SJSA1 (cell line): ENCODE data around the gene CMBL. TPM values are rescaled to one million over a fixed set of nuclear protein-coding genes. Genes with fewer than 3 reads are reported as not detected.
A peak's percentile ranks its signal among the peaks of the same experiment; 100 is the strongest.

Experiments
- DNase-seq, 2 experiments: peaks; one replicate each; pipeline ENCODE4 v3.0.0-alpha.2; 2015 to 2020; ENCODE audit warnings: low spot score in 2 of 2, low read depth in 1 of 2
- H3K27ac ChIP-seq: fragments of 250-450 bp; sonication (Bioruptor Pico); 2 replicates; pipeline ENCODE4 v1.5.1; 2020; ENCODE audit warnings: mild to moderate bottlenecking, moderate library complexity
- H3K27me3 ChIP-seq: fragments of 250-450 bp; sonication (Bioruptor Pico); replicated peaks from 2 replicates; pipeline ENCODE4 v1.5.1; 2020; ENCODE audit warnings: mild to moderate bottlenecking, moderate library complexity
- H3K36me3 ChIP-seq: fragments of 250-450 bp; sonication (Bioruptor Pico); 2 replicates; pipeline ENCODE4 v1.5.1; 2020; ENCODE audit warnings: mild to moderate bottlenecking
- H3K4me1 ChIP-seq: fragments of 250-450 bp; sonication (Bioruptor Pico); replicated peaks from 2 replicates; pipeline ENCODE4 v1.6.1; 2021; ENCODE audit warnings: mild to moderate bottlenecking
- H3K4me3 ChIP-seq: fragments of 250-450 bp; sonication (Bioruptor Pico); 2 replicates; pipeline ENCODE4 v1.5.1; 2020; ENCODE audit warnings: mild to moderate bottlenecking
- H3K9me3 ChIP-seq: fragments of 250-450 bp; sonication (Bioruptor Pico); replicated peaks from 2 replicates; pipeline ENCODE4 v1.5.1; 2020; ENCODE audit warnings: mild to moderate bottlenecking
- total RNA-seq: library from RNA; depleted of rRNA; stranded (reverse); fragments of >200 nt; shearing (Covaris generic); gene quantifications from 2 replicates; pipeline ENCODE4 v1.2.3, GENCODE V29; 2014; rRNA removed

CMBL gene
- total RNA-seq, 1 experiment from 2014 or later, result 1.4 TPM

GRCh38 chr5:10235350-10235749, 72.4 kb downstream of the CMBL start:
- Histone ChIP-seq H3K4me3 (no peak overlapping the region), H3K27ac (peak overlapping the region; percentile 23)
- DNase-seq, result peak; percentile 23 to 75

DNA sequence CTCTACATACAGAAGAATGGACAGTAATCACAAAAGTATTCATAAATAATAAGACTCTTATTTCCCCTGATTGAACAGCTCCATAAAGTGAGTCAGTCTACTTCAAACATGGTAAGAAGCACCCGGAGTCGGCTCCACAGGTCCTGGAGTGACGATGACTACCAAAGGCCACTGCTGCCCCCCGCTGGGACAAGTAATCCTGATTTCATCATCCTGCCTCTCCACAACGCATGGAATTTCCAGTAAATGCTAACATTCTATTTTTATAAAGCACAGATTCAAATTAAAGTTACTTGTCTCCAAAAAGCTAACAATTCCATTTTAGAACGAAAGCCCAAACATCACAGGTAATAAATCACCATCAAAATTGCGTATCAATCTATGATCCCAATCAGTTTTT, 74.2 kb downstream of the CMBL start:
- Histone ChIP-seq H3K4me1 (peaks cover 57% of the 10 kb centered on the region), H3K4me3 (no peak overlapping the region), H3K9me3 (no peaks in the 10 kb centered on the region), H3K27me3 (no peaks in the 10 kb centered on the region), H3K36me3 (peaks cover 15% of the 10 kb centered on the region), H3K27ac (peak overlapping the region; percentile 42)
- peak; percentile 73 to 93 for DNase-seq

More at GRCh38 chr5:10235350-10235749, 72.4 kb downstream of the CMBL start:
- no peaks in the 10 kb centered on the region for H3K9me3 ChIP-seq
- H3K4me1 ChIP-seq, result peaks cover 40% of the 10 kb centered on the region
- peaks cover 15% of the 10 kb centered on the region for H3K36me3 ChIP-seq
- no peaks in the 10 kb centered on the region for H3K27me3 ChIP-seq

DNA sequence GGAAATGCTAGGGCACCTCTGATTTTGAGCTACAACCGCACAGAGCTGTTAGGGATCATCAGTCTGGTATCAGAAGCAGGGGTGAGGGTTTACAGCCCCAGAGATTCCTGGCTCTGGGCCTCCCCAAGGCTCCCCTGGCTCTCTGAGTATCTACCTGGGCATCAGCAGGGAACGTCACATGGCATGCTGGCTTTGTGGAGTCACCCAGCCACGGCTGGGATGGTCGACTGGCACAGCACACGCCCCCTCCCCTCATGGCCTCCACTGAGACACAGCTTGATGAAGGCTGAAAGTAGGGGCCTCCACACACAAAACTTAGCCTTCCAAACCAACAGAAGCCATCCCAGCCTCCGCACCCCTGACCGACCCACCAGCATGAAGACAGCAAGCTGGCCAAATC, 74.7 kb downstream of the CMBL start:
- peak overlapping the region; percentile 42 for H3K27ac ChIP-seq
- peaks cover 62% of the 10 kb centered on the region for H3K4me1 ChIP-seq
- H3K27me3 ChIP-seq, result no peaks in the 10 kb centered on the region
- no peak overlapping the region for H3K4me3 ChIP-seq
- no peak for DNase-seq
- H3K36me3 ChIP-seq, result peaks cover 15% of the 10 kb centered on the region
- H3K9me3 ChIP-seq, result no peaks in the 10 kb centered on the region

DNA sequence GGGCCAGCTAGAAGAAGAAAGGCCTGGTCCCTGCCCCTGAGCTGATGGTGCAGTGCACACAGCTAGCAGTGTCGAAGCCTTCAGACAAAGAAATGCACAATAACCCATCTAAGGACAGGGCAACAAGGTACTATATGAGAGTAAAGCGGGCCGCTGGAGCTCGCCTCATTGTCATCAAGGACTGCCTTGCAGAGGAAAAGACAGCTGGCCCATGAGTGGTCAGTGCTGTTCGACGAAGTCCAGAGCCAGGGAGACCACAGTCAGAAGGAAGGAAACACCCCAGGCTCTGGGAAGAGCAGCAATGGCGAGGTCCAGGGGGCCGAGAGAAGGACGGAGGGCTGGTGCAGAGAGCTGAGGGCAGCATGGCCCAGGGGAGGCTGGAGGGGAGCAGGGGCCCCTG, 75.3 kb downstream of the CMBL start:
- Histone ChIP-seq H3K4me1 (peaks cover 69% of the 10 kb centered on the region), H3K9me3 (no peaks in the 10 kb centered on the region), H3K27me3 (no peaks in the 10 kb centered on the region), H3K4me3 (no peak overlapping the region), H3K27ac (no peak overlapping the region), H3K36me3 (peaks cover 14% of the 10 kb centered on the region)
- DNase-seq, result no peak

DNA sequence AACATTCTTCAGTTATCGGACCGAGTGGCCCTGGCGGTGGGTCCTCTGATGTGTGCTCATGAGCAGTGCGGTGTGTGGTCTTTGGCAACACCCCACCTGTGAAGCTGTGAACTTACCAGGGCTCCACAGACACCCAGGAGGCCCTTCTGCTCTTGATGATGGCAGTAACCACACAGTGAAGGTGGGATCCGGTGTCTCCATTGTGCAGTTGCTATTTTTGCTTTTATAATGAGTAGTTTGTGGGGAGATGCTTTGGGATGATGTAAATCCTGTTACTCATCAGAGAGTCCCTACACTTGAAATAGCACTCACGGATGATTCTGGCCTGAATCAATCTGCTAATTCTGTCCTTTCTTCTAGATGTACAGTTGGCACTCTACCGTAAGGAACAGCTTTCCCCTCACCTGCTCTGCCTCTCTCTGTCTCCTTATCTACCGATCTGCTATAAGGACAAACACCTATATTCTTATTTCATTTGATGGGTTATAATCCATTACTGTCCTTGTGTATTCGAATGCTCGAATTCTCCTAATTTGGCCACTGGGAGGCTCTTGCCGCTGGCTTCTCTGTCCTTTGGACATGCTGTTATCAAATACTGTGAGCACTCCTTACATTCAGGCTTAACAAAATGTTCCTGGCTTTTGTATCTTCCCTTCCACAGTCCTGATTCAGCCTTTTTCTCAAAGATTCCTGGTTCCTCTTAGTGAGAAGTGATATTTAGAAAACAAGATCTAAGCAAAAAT, 78.2 kb downstream of the CMBL start:
- Histone ChIP-seq H3K36me3 (peaks cover 11% of the 10 kb centered on the region), H3K27ac (peak overlapping the region; percentile 81), H3K4me3 (no peak overlapping the region), H3K9me3 (no peaks in the 10 kb centered on the region), H3K4me1 (peaks cover 62% of the 10 kb centered on the region), H3K27me3 (no peaks in the 10 kb centered on the region)
- peak; percentile 96 to 98 for DNase-seq

GRCh38 chr5:10228288-10228687, 79.4 kb downstream of the CMBL start:
- H3K4me3 ChIP-seq, result no peak overlapping the region
- H3K9me3 ChIP-seq, result no peaks in the 10 kb centered on the region
- no peak for DNase-seq
- peaks cover 53% of the 10 kb centered on the region for H3K4me1 ChIP-seq
- peak overlapping the region; percentile 81 for H3K27ac ChIP-seq
- peaks cover 10% of the 10 kb centered on the region; the same call in 1 of the 2 replicates for H3K36me3 ChIP-seq
- H3K27me3 ChIP-seq, result no peaks in the 10 kb centered on the region

Other genes with a start within 250 kb of the CMBL start
- 40.0 and 68.9 TPM in 2 replicates for gene ATPSCKMT, start 58.0 kb downstream of the CMBL start, total RNA-seq
- 1,250 and 1,372 TPM in 2 replicates for gene CCT5, start 57.6 kb downstream of the CMBL start, total RNA-seq
- gene MARCHF6, start 45.8 kb upstream of the CMBL start, total RNA-seq, result 32.4 and 46.5 TPM in 2 replicates
- gene ROPN1L, start 134.0 kb upstream of the CMBL start, total RNA-seq, result 2.9 and 3.0 TPM in 2 replicates